Bone marrow (tissue), 2 donors: ENCODE results near the gene TMED10.

Experiments
- DNase-seq, 2 donors: peaks; one replicate each; lab custom pipeline; 2025; lab: John Stamatoyannopoulos, UW

TMED10 gene

DNA sequence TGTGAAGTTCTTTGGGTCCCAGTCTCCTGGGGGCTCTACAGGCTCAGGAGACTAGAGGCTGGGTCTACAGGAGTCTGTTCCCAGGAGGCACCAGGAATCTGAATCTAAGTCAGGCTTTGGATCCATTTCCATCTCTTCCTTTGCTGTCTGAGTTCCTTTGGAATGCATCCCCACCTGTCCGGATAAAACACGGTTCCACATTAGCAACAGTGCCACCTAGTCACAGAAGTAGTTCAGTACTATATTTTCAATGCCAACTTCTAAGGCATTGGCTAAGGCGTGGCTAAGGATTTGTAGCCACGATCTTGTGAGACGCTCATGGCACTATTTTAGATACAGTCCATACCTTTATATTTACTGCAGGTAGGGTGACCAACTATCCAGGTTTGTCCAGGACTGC, 91.9 kb downstream of the TMED10 start:
- no peak for DNase-seq

DNA sequence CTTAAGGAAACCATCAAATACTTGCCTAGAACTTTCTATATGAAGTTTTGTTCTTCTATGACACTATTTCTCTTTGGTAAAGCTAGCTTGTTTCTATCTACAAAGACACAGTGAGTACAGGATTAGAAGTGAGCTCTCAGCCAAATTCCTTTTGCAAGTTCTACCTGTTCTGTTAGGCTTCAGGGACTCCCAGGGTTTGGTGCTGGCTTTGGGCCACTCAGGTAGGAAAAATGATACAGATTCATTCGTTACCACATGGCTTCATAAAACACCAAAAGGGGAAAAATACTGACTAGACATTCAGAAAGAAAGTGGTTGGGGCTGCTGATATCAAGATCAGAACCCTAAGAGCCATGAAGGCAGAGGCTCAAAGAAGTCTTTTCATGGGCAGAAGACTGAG, 93.1 kb downstream of the TMED10 start:
- no peak for DNase-seq

DNA sequence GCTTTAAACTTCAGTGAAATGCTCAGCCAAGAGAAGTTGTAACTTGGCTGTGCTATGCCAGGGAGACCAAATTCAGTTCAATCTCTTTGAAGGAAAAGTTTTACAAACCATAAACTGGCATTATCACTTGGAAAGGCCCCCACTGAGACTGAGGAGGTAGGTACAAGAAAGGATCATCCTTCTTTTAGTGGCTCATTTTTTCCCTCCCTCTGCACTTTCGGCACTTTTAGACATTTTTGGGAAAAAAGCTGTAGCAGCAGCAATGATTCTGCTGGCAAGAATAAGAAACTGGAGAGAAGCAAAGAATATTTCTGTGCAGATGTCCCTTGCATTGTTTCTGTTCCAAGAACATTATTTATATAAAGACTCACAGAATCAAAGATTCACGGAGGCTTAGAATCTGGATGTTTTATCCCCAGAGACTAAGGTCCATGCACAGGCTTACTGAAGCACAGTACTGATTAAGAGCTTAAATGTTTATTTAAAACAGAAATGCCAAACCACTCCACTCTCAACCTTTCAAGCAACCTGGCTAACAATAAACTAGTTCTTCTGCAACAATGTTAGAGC, 94.7 kb downstream of the TMED10 start:
- DNase-seq, result no peak
